Measurements from ENCODE around the gene SEZ6L. TPM values are rescaled to one million over a fixed set of nuclear protein-coding genes. Genes with fewer than 3 reads are reported as not detected.

SEZ6L gene
- total RNA-seq, 1 donor from 2014 or later: 0.18 TPM

- Mint-ChIP-seq H3K9me3 (no peaks in the 10 kb centered on the region), H3K36me3 (no peaks in the 10 kb centered on the region), H3K27me3 (ENCODE audit: low read depth) (peaks cover 58% of the 10 kb centered on the region), H3K27ac (no peak overlapping the region), H3K4me3 (no peak overlapping the region), H3K4me1 (no peaks in the 10 kb centered on the region)
- no peak for DNase-seq (ENCODE audit: low spot score in 2 of 2, unreplicated experiment in 2 of 2)
- TF ChIP-seq CTCF (IDR thresholded peaks at IDR 0.05; ENCODE audit: unreplicated experiment): no peak
These were observed 28.2 kb downstream of the SEZ6L start for GRCh38 chr22:26197425-26197824.

- H3K27me3 Mint-ChIP-seq (ENCODE audit: low read depth): peaks cover 69% of the 10 kb centered on the region
- no peaks in the 10 kb centered on the region for H3K36me3 Mint-ChIP-seq
- H3K9me3 Mint-ChIP-seq: no peaks in the 10 kb centered on the region
- H3K4me1 Mint-ChIP-seq: no peaks in the 10 kb centered on the region
- no peak overlapping the region for H3K27ac Mint-ChIP-seq
- no peak for TF ChIP-seq CTCF (IDR thresholded peaks at IDR 0.05; ENCODE audit: unreplicated experiment)
- no peak overlapping the region for H3K4me3 Mint-ChIP-seq
- DNase-seq (ENCODE audit: low spot score in 2 of 2, unreplicated experiment in 2 of 2): no peak
These were observed 30.4 kb downstream of the SEZ6L start for GRCh38 chr22:26199665-26200064.

DNA sequence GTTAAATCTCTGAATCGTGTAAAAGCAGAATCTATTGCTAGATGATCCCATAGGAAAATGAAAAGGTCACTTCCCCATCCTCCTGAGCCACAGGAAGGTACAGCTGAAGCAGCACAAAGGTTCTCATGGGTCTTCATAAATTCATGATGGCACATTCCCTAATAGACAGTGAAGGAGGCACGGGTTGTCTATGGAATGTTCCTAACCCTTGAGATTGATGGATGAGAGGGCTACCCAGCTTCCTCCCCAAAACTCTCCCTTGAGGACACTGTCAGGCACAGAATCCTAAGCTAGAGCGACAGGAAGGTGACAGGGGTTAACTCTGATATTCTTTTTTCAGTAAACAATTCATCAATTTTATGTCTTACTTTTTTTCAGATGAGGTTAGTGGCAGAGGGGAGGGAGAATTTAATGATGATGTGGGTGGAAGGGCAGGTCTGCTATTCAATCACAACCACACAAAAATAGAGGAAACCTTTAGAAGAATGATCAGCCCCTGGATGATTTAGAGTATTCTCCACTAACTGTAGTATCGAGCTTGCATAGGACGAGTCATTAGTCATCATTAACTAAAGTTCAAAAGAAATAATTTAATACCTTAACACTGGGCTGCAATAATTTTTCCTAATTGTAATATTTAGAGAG, 33.1 kb downstream of the SEZ6L start:
- TF ChIP-seq CTCF (IDR thresholded peaks at IDR 0.05; ENCODE audit: unreplicated experiment): no peak
- no peaks in the 10 kb centered on the region for H3K9me3 Mint-ChIP-seq
- H3K4me3 Mint-ChIP-seq: no peak overlapping the region

DNA sequence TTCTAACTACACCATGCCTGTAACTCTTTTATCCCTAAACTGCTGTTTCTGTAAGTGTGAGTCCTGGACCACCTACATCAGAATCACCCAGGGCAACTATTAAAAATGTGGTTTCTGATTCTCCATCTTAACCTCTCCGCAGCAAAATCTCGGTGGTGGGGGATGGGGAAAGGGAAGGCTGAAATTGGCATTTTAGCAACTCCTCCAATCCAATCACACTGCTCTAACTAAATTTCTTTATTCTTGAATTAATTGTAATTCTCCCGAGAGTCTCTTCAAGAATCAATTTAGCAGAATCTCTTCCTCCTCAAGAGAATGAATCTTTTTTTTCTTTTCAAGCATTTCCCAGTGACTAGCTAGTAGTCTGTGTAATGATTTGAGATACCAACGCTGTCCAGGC, 36.2 kb downstream of the SEZ6L start:
- H3K27me3 Mint-ChIP-seq (ENCODE audit: low read depth): peaks cover 59% of the 10 kb centered on the region
- no peak overlapping the region for H3K27ac Mint-ChIP-seq
- H3K9me3 Mint-ChIP-seq: peaks cover 5% of the 10 kb centered on the region
- no peak overlapping the region for H3K4me3 Mint-ChIP-seq
- H3K36me3 Mint-ChIP-seq: no peaks in the 10 kb centered on the region
- DNase-seq (ENCODE audit: low spot score in 2 of 2, unreplicated experiment in 2 of 2): no peak
- H3K4me1 Mint-ChIP-seq: no peaks in the 10 kb centered on the region
- TF ChIP-seq CTCF (IDR thresholded peaks at IDR 0.05; ENCODE audit: unreplicated experiment): no peak

More for the DNA sequence above, 33.1 kb downstream of the SEZ6L start:
- Mint-ChIP-seq H3K27ac (no peak overlapping the region), H3K4me1 (no peaks in the 10 kb centered on the region), H3K27me3 (ENCODE audit: low read depth) (peaks cover 69% of the 10 kb centered on the region), H3K36me3 (no peaks in the 10 kb centered on the region)
- no peak for DNase-seq (ENCODE audit: low spot score in 2 of 2, unreplicated experiment in 2 of 2)

DNA sequence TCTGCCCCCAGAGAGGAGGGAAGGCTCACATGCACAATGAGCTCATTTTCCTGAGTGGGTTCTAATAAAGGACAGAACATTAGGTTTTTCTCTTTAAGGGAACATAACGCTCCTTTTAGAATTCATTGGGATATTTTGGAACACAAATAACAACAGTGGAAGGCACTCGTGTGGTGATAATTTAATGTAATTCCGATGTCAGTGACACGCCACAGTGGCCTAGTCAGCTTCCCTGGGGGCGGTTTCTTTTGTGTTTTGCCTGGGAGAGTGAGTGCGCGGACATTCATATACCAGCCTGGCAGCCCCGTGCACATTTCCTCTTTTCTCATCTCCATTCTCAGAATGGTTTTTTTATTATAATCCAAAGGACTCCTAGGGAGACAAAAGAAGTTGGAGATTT, 41.1 kb downstream of the SEZ6L start:
- no peak for TF ChIP-seq CTCF (IDR thresholded peaks at IDR 0.05; ENCODE audit: unreplicated experiment)
- no peak overlapping the region for H3K27ac Mint-ChIP-seq
- no peaks in the 10 kb centered on the region for H3K36me3 Mint-ChIP-seq
- H3K9me3 Mint-ChIP-seq: peaks cover 5% of the 10 kb centered on the region
- no peak for DNase-seq (ENCODE audit: low spot score in 2 of 2, unreplicated experiment in 2 of 2)
- peaks cover 58% of the 10 kb centered on the region for H3K27me3 Mint-ChIP-seq (ENCODE audit: low read depth)
- no peak overlapping the region for H3K4me3 Mint-ChIP-seq
- no peaks in the 10 kb centered on the region for H3K4me1 Mint-ChIP-seq

GRCh38 chr22:26213826-26214225, 44.6 kb downstream of the SEZ6L start:
- H3K27ac Mint-ChIP-seq: no peak overlapping the region
- TF ChIP-seq CTCF (IDR thresholded peaks at IDR 0.05; ENCODE audit: unreplicated experiment): no peak
- H3K36me3 Mint-ChIP-seq: no peaks in the 10 kb centered on the region
- DNase-seq (ENCODE audit: low spot score in 2 of 2, unreplicated experiment in 2 of 2): no peak
- no peak overlapping the region for H3K4me3 Mint-ChIP-seq
- peaks cover 5% of the 10 kb centered on the region for H3K9me3 Mint-ChIP-seq
- H3K4me1 Mint-ChIP-seq: no peaks in the 10 kb centered on the region
- H3K27me3 Mint-ChIP-seq (ENCODE audit: low read depth): peaks cover 75% of the 10 kb centered on the region
